GM19455 (cell line): ENCODE results near the gene AFMID.
"Not testable (repeated sequence)": the region's sequence is repeated elsewhere in the genome, so short reads cannot be mapped to it uniquely, and the experiment has no call there.

Experiments
- ATAC-seq: cut with Tn5 transposase; IDR thresholded peaks from one replicate; pipeline ENCODE4 v1.9.1; 2021; ENCODE audit not compliant: unreplicated experiment

Gene AFMID

DNA sequence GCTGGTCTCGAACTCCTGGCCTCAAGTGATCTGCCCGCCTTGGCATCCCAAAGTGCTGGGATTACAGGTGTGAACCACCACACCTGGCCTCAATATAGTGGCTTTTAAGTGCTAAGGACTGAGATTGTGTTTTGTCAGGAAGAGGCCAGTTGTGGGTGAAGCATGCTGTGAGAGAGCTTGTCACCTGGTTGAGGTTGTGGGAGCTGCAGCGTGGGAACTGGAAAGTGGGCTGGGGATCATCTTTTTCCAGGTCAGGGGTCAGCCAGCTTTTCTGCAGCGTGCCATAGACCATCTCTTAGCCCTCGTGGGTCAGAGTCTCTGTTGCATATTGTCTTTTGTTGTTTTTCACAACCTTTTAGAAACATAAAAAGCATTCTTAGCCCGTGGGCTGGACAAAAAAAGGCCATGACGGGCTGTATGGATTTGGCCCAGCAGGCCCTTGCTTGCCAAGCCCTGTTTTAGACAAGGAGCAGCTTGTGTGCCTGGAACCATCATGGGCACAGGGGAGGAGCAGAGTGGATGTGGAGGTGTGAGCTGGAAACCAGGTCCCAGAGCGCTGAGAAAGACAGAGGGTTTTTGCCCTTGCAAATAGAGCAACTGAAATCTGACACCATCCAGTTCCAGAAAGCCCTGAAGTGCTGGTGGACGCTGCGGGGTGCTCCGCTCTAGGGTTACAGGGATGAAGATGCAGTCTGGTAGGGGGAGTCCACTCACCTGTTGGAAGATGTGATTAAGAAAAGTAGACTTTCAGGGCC, 32.4 kb downstream of the AFMID start:
- ATAC-seq: no peak

GRCh38 chr17:78223061-78223460, 35.9 kb downstream of the AFMID start:
- no peak for ATAC-seq

DNA sequence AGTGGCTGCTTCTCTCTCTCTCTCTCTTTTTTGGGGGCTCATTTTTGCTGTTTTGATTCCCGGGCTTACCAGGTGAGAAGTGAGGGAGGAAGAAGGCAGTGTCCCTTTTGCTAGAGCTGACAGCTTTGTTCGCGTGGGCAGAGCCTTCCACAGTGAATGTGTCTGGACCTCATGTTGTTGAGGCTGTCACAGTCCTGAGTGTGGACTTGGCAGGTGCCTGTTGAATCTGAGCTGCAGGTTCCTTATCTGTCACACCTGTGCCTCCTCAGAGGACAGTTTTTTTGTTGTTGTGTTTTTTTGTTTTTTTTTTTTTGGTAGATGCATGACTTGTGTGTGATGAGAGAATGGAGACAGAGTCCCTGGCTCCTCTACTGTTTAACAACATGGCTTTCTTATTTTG, 36.6 kb downstream of the AFMID start:
- ATAC-seq: no peak

DNA sequence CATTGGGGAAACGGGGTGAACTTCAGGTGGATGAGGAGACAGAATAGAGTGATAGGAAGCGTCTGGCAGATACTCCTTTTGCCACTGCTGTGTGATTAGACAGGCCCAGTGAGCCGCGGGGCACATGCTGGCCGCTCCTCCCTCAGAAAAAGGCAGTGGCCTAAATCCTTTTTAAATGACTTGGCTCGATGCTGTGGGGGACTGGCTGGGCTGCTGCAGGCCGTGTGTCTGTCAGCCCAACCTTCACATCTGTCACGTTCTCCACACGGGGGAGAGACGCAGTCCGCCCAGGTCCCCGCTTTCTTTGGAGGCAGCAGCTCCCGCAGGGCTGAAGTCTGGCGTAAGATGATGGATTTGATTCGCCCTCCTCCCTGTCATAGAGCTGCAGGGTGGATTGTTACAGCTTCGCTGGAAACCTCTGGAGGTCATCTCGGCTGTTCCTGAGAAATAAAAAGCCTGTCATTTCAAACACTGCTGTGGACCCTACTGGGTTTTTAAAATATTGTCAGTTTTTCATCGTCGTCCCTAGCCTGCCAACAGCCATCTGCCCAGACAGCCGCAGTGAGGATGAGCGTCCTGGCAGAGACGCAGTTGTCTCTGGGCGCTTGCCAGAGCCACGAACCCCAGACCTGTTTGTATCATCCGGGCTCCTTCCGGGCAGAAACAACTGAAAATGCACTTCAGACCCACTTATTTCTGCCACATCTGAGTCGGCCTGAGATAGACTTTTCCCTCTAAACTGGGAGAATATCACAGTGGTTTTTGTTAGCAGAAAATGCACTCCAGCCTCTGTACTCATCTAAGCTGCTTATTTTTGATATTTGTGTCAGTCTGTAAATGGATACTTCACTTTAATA, 37.3 kb downstream of the AFMID start:
- no peak for ATAC-seq

- ATAC-seq: no peak
These were observed 38.1 kb downstream of the AFMID start for GRCh38 chr17:78225088-78225865.

- ATAC-seq: no peak
These were observed 39.0 kb downstream of the AFMID start for GRCh38 chr17:78226055-78226758.

DNA sequence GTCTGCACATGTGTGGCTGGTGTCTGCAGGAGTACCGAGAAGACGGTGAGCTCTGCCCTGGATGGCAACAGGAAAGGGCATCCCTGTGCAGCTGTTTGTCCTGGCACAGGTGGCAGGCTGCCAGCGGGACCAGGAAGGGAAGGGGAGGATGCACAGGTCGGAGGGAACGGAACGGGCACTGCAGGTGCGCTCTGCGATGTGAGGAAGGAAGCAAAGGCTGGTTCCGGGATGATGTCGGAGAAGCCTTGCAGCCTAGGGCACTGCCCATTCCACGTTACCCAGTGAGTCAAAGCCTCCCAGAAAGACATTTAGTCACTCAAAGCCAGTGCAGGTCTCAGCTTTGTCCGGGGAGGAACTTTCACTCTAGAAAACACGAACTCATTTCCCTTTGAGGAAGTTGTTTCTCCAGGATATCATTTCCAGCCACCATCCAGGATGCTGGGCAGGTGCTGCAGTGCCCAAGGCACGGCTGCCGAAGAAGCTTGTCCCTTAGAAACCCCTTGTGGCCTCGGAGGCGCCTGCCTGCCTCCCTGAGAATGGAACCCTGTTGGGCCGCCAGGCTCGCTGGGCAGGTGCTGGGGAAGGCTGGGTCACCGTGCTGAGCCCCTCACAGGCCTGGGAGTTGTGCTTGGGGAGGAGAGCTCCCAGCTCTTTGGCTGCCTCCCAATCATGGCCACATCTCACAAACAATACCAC, 39.7 kb downstream of the AFMID start:
- ATAC-seq: no peak

DNA sequence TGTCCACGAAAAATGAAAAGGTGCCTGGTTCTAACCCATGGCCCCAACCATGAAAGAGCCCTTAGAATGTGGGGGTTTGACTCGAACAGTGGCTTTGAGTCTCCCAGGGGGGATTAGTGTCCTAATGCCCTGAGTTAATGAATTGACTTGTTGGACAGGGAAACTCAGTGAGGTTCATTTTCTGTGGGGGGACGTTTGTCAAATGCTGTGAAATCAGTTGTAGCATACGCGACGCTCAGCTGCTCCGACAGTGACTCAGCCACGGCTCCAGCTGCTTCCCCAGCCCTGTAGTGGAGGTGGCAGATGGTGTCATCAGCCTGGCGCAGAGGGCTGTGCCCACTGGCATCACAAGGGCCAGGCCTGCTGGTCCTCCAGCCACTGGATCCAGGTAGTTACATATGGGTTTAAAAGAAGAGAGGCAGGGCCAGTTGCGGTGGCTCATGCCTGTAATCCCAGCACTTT, 40.3 kb downstream of the AFMID start:
- no peak for ATAC-seq

GRCh38 chr17:78228176-78228575, 41.0 kb downstream of the AFMID start:
- no peak for ATAC-seq

DNA sequence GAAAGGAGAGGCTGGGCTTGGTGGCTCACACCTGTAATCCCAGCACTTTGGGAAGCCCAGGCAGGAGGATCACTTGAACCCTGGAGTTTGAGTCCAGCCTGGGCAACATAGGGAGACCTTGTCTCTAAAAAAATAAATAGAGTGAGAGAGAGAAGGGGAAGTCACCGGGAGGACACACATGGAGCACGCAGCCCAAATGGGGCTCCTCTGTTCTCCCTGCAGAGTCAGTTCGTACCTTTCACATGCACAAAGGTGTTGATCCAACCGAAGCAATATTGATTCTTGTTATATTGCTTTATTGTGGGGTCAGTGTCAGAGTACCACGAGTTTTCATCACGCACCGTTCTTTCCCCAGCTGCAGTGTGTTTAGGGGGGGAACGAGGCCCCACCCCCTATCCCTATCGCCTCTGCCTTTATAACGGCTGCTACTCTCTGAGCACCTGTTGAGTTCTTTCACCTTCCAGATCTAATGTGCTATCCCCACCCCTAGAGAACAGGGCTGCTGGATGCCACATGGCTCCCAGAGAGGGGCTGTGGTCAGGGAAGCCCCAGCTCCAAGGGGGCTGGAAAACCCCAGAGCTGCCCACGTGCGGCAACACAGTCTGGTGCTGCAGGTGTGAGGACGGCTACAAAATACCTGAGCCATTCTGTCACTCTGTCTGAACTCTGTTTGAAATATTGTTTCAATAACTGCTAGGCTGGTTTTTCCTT, 43.2 kb downstream of the AFMID start:
- no peak for ATAC-seq

- no peak for ATAC-seq
These were observed 44.1 kb downstream of the AFMID start, which contains the start of gene TMEM235 for GRCh38 chr17:78230996-78231935. Gene TMEM235 (plus strand): TSS chr17:78231631. CDS start chr17:78232024, 393 bp downstream.

GRCh38 chr17:78231991-78232858, 45.1 kb downstream of the AFMID start:
- no peak for ATAC-seq

DNA sequence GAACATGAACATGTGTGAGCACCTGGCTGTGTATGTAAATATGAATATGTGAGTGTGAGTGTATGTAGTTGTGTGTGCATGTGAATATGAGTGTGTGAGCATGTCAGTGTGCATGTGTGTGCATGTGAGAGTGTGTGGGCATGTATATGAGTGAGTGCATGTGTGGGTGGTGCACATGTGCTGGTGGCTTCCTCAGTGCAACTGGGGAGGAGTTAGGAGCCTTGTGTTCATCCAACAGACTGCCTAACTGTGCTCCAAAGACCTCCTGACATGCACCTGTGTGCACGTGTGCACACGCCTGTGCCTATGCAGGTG, 45.7 kb downstream of the AFMID start:
- no peak for ATAC-seq

DNA sequence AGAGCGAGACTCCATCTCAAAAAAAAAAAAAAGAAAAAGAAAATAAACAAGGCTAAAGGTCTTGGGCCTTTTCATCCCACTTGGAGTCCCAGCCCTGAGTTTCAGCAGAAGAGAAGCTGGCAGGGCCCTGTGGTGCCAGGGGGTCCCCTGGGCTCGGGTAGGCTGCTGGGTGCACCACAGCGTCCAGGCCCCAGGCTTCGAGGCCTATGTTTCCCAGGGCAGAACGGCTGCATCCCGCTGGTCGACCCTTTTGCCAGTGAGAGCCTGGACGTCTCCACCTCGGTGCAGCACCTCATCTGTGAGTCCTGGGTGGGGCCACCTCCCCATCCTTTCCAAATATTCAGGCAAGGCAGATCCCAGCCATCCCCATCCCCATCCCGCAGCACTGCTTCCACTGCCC, 46.5 kb downstream of the AFMID start:
- ATAC-seq: no peak

GRCh38 chr17:78234261-78234865, 47.2 kb downstream of the AFMID start:
- ATAC-seq: no peak

- not testable (repeated sequence) for ATAC-seq
These were observed 47.9 kb downstream of the AFMID start for GRCh38 chr17:78235022-78235421.

DNA sequence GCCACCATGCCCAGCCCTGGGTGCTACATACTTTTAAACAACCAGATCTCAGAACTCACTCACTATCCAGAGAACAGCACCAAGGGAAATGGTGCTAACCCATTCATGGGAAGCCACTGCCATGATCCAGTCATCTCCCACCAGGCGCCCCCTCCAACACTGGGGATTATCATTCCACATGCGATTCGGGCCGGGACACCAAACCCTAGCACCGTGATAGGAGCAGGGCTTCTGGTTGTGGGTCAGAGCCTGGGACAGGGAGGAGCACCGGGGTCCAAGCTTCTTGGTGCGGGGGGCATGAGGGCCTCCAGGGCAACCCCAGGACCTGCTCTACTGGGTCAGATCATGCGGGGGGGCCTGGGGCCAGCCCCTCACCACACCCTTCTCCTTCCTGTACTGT, 48.7 kb downstream of the AFMID start:
- ATAC-seq: no peak
